HepG2 (cell line): ENCODE results near the gene TMEM129. TPM values are rescaled to one million over a fixed set of nuclear protein-coding genes. Genes with fewer than 3 reads are reported as not detected.

ENCODE experiments used
- ARNTL ChIP-seq: sonication (generic); formaldehyde crosslinking; IDR thresholded peaks from 2 replicates; pipeline ENCODE4 v1.4.0; 2020; ENCODE audit warnings: mild to moderate bottlenecking, missing genetic modification reagents
- BRD4 ChIP-seq: sonication (generic); formaldehyde crosslinking; IDR thresholded peaks from 2 replicates; pipeline ENCODE4 v1.4.0; 2020; ENCODE audit warnings: missing genetic modification reagents
- CHD2 ChIP-seq: IDR thresholded peaks from 2 replicates; pipeline ENCODE4 v1.6.1; 2011; ENCODE audit warnings: low read depth, low read length, improper control_type of control experiment
- CHD4 ChIP-seq: fragments of 200-600 bp; sonication (generic); IDR thresholded peaks from 2 replicates; pipeline ENCODE4 v1.7.0; 2017; ENCODE audit warnings: mild to moderate bottlenecking, low read length, borderline replicate concordance
- GFI1 ChIP-seq: sonication (generic); formaldehyde crosslinking; IDR thresholded peaks from 2 replicates; pipeline ENCODE4 v1.5.0; 2020; ENCODE audit warnings: missing genetic modification reagents, mild to moderate bottlenecking, borderline replicate concordance
- HNRNPK ChIP-seq: fragments of 200-400 bp; formaldehyde crosslinking; IDR thresholded peaks from 2 replicates; pipeline ENCODE4 v1.6.1; 2018; ENCODE audit warnings: low read length, low read depth, moderate library complexity, mild to moderate bottlenecking; ENCODE audit not compliant: poor library complexity, severe bottlenecking
- KDM3A ChIP-seq: IDR thresholded peaks from 2 replicates; pipeline ENCODE4 v1.6.1; 2018; ENCODE audit warnings: low read depth, missing compliant biosample characterization
- KLF13 ChIP-seq: sonication (generic); formaldehyde crosslinking; IDR thresholded peaks from 2 replicates; pipeline ENCODE4 v1.4.0; 2020; ENCODE audit warnings: mild to moderate bottlenecking, missing genetic modification reagents
- KMT2A ChIP-seq: sonication (generic); formaldehyde crosslinking; IDR thresholded peaks from 2 replicates; pipeline ENCODE4 v1.4.0; 2020; ENCODE audit warnings: missing genetic modification reagents
- SIX1 ChIP-seq: sonication (generic); formaldehyde crosslinking; IDR thresholded peaks from 2 replicates; pipeline ENCODE4 v1.4.0; 2020; ENCODE audit warnings: missing genetic modification reagents, borderline replicate concordance
- SNRNP70 ChIP-seq: fragments of 200-400 bp; formaldehyde crosslinking; IDR thresholded peaks from 2 replicates; pipeline ENCODE4 v1.6.1; 2017; ENCODE audit warnings: mild to moderate bottlenecking, low read depth, low read length, moderate library complexity
- SRSF9 ChIP-seq: fragments of 200-400 bp; formaldehyde crosslinking; IDR thresholded peaks from 2 replicates; pipeline ENCODE4 v1.6.1; 2018; ENCODE audit warnings: borderline replicate concordance, mild to moderate bottlenecking, low read depth, low read length; ENCODE audit not compliant: insufficient read depth, poor library complexity, severe bottlenecking
- TGIF2 ChIP-seq: IDR thresholded peaks from 2 replicates; pipeline ENCODE4 v1.6.1; 2016; ENCODE audit warnings: control low read depth, missing compliant biosample characterization
- ZNF124 ChIP-seq: sonication (generic); formaldehyde crosslinking; IDR thresholded peaks from 2 replicates; pipeline ENCODE4 v1.4.0; 2020; ENCODE audit warnings: missing genetic modification reagents
- ZNF143 ChIP-seq: sonication (generic); formaldehyde crosslinking; IDR thresholded peaks from 2 replicates; pipeline ENCODE4 v1.4.0; 2020; ENCODE audit warnings: missing genetic modification reagents
- ZNF263 ChIP-seq: sonication (generic); formaldehyde crosslinking; IDR thresholded peaks from 2 replicates; pipeline ENCODE4 v1.4.0; 2020; ENCODE audit warnings: missing genetic modification reagents
- ZNF333 ChIP-seq: sonication (generic); formaldehyde crosslinking; IDR thresholded peaks from 2 replicates; pipeline ENCODE4 v1.4.0; 2020; ENCODE audit warnings: mild to moderate bottlenecking, missing genetic modification reagents, borderline replicate concordance
- ZNF367 ChIP-seq: sonication (generic); formaldehyde crosslinking; IDR thresholded peaks from 2 replicates; pipeline ENCODE4 v1.4.0; 2020; ENCODE audit warnings: missing genetic modification reagents, borderline replicate concordance
- ZNF513 ChIP-seq: sonication (generic); formaldehyde crosslinking; conservative IDR thresholded peaks from 2 replicates; pipeline ENCODE4 v1.5.0; 2020; ENCODE audit warnings: missing genetic modification reagents
- ZNF547 ChIP-seq: sonication (generic); formaldehyde crosslinking; IDR thresholded peaks from 2 replicates; pipeline ENCODE4 v1.5.1; 2020; ENCODE audit warnings: mild to moderate bottlenecking, missing genetic modification reagents
- ZNF720 ChIP-seq: sonication (generic); formaldehyde crosslinking; IDR thresholded peaks from 2 replicates; pipeline ENCODE4 v1.4.0; 2020; ENCODE audit warnings: missing genetic modification reagents
- ZNF761 ChIP-seq: sonication (generic); formaldehyde crosslinking; conservative IDR thresholded peaks from 2 replicates; pipeline ENCODE4 v1.4.0; 2020; ENCODE audit warnings: mild to moderate bottlenecking, missing genetic modification reagents
- polyA plus RNA-seq, 8 experiments: library from polyadenylated mRNA; depleted of rRNA in 3 of 8; stranded (reverse) in 7 of 8; unstranded in 1 of 8; fragments of >200 nt; fragmentation: Illumina TruSeq in 4 of 8; extraction: Trizol in 4 of 8; gene quantifications; 2 replicates each; pipeline versions ENCODE4 v1.2.1 to v1.2.3, GENCODE V29; 2011 to 2016; ENCODE audit warnings: low read depth in 4 of 8, missing spikeins in 1 of 8, mixed read lengths in 1 of 8; ENCODE audit not compliant: insufficient read depth in 1 of 8
- total RNA-seq, 5 experiments: library from RNA; depleted of rRNA; stranded (reverse); fragments of >200 nt; fragmentation: Illumina TruSeq; extraction: Trizol; gene quantifications; 2 replicates each; pipeline ENCODE4 v1.2.3, GENCODE V29; 2016; ENCODE audit warnings: low read depth in 1 of 5
- TF ChIP-seq, protein P1 (sequence below): sonication (generic); formaldehyde crosslinking; IDR thresholded peaks from 2 replicates; pipeline ENCODE4 v1.8.1; 2022; ENCODE audit warnings: low read depth, mild to moderate bottlenecking, missing genetic modification reagents
- TF ChIP-seq, protein P2 (sequence below): sonication (generic); formaldehyde crosslinking; IDR thresholded peaks from 2 replicates; pipeline ENCODE4 v1.4.0; 2020; ENCODE audit warnings: missing genetic modification reagents

The TMEM129 gene
- total and polyA plus RNA-seq, 2 of the 13 experiments (the other 11 are each of a cell fraction or from before 2014, with no cell fraction given) = 19.0 to 25.8 TPM

- TF ChIP-seq, protein P1, sequence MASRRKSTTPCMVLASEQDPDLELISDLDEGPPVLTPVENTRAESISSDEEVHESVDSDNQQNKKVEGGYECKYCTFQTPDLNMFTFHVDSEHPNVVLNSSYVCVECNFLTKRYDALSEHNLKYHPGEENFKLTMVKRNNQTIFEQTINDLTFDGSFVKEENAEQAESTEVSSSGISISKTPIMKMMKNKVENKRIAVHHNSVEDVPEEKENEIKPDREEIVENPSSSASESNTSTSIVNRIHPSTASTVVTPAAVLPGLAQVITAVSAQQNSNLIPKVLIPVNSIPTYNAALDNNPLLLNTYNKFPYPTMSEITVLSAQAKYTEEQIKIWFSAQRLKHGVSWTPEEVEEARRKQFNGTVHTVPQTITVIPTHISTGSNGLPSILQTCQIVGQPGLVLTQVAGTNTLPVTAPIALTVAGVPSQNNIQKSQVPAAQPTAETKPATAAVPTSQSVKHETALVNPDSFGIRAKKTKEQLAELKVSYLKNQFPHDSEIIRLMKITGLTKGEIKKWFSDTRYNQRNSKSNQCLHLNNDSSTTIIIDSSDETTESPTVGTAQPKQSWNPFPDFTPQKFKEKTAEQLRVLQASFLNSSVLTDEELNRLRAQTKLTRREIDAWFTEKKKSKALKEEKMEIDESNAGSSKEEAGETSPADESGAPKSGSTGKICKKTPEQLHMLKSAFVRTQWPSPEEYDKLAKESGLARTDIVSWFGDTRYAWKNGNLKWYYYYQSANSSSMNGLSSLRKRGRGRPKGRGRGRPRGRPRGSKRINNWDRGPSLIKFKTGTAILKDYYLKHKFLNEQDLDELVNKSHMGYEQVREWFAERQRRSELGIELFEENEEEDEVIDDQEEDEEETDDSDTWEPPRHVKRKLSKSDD = 0 out of 2 replicates have a peak, but pooled peaks have one; percentile 33
- no peak for TF ChIP-seq SRSF9
- TF ChIP-seq CHD4 = 0 out of 2 replicates have a peak, but pooled peaks have one; percentile 11
- 0 out of 2 replicates have a peak, but pooled peaks have one; percentile 37 for TF ChIP-seq ZNF547 (CRISPR knock-in tag)
- 0 out of 2 replicates have a peak, but pooled peaks have one; percentile 46 for TF ChIP-seq ZNF367 (CRISPR knock-in tag)
- TF ChIP-seq ZNF263 (CRISPR knock-in tag) = peak; percentile 71
- TF ChIP-seq SIX1 (CRISPR knock-in tag) = no peak
- peak; percentile 84; the same call in 1 of the 2 replicates for TF ChIP-seq ZNF761
- peak; percentile 65 for TF ChIP-seq HNRNPK
- TF ChIP-seq SNRNP70 = no peak
- no peak for TF ChIP-seq KDM3A (CRISPR knock-in tag)
- TF ChIP-seq ZNF513 = 0 out of 2 replicates have a peak, but pooled peaks have one; percentile 86
- TF ChIP-seq GFI1 (CRISPR knock-in tag) = peak; percentile 70; the same call in 1 of the 2 replicates
- TF ChIP-seq ARNTL (CRISPR knock-in tag) = peak; percentile 46; the same call in 1 of the 2 replicates
- 0 out of 2 replicates have a peak, but pooled peaks have one; percentile 17 for TF ChIP-seq KMT2A (CRISPR knock-in tag)
- no peak for TF ChIP-seq KLF13
- TF ChIP-seq ZNF333 (CRISPR knock-in tag) = peak; percentile 99; the same call in 1 of the 2 replicates
- TF ChIP-seq ZNF720 (CRISPR knock-in tag) = no peak
- no peak for TF ChIP-seq CHD2
- peak; percentile 60; the same call in 1 of the 2 replicates for TF ChIP-seq ZNF143 (CRISPR knock-in tag)
- peak; percentile 36; the same call in 1 of the 2 replicates for TF ChIP-seq BRD4 (CRISPR knock-in tag)
- peak; percentile 28; the same call in 1 of the 2 replicates for TF ChIP-seq ZNF124
- TF ChIP-seq TGIF2 = 0 out of 2 replicates have a peak, but pooled peaks have one; percentile 57
- TF ChIP-seq, protein P2, sequence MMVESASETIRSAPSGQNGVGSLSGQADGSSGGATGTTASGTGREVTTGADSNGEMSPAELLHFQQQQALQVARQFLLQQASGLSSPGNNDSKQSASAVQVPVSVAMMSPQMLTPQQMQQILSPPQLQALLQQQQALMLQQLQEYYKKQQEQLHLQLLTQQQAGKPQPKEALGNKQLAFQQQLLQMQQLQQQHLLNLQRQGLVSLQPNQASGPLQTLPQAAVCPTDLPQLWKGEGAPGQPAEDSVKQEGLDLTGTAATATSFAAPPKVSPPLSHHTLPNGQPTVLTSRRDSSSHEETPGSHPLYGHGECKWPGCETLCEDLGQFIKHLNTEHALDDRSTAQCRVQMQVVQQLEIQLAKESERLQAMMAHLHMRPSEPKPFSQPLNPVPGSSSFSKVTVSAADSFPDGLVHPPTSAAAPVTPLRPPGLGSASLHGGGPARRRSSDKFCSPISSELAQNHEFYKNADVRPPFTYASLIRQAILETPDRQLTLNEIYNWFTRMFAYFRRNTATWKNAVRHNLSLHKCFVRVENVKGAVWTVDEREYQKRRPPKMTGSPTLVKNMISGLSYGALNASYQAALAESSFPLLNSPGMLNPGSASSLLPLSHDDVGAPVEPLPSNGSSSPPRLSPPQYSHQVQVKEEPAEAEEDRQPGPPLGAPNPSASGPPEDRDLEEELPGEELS = peak; percentile 78
Observed at GRCh38 chr4:1746919-1747602, 25.9 kb upstream of the TMEM129 start (continued).
